GM21723 (cell line): ENCODE measurements around the gene NKG7.

Experiments used
- ATAC-seq: cut with Tn5 transposase; IDR thresholded peaks from one replicate; pipeline ENCODE4 v1.9.1; 2021; ENCODE audit warnings: mild to moderate bottlenecking, moderate library complexity; ENCODE audit not compliant: unreplicated experiment

NKG7 gene

DNA sequence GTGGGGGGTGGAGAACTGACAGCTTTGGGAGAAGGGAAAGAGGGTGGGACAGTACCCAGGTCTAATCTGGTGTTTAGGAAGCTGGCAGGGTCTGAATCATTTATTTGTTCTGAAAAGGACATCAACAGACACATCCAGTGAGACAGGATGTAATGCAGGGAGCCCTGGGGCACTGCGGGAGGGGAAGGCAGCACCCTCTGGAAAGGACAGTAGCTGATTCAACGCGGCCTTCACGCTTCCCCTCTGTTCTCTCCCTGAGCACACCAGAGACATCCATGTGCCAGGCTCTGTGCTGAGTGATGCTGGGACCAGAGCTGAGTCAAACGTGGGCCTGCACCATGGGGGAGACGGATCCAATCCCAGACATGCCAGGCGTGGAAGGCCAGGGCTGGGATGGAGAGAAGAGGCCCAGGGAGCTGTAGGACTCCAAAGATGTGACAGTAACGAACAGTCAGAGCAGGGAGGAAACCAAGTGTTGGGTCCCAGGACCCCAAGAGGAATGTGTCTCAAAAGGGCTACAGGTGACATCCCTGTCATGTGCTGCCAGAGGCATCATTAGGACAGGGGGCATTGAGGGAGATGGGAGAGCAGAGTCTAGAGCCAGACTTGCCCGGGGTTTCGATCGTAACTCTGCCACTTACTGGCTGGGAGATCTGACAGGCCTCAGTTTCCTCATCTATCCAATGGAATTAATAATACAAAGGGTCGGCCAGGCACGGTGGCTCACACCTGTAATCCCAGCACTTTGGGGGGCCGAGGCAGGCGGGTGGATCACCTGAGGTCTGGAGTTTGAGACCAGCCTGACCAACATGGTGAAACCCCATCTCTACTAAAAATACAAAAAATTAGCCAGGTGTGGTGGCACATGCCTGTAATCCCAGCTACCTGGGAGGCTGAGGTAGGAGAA, 8.0 kb downstream of the NKG7 start:
- no peak for ATAC-seq

DNA sequence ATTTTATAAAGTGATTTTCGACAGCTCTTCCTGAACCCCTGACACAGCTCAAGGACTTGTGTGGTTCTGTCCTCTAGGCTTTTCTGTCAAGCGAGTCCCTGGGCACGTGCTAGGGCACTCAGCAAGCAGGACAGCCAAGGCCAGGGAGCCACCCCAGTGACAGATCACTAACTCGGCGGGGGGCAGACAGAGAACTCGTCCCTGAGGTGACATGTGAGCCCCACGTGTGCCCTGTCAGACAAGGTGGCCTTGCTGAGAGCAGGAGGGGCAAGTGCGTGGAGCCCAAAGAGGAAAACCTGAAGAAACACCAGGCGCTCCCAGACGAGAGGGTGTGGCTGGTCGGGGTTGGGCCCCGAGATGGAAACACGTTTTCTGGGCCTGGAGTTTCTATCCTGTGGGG, 11.2 kb downstream of the NKG7 start:
- ATAC-seq, result no peak

DNA sequence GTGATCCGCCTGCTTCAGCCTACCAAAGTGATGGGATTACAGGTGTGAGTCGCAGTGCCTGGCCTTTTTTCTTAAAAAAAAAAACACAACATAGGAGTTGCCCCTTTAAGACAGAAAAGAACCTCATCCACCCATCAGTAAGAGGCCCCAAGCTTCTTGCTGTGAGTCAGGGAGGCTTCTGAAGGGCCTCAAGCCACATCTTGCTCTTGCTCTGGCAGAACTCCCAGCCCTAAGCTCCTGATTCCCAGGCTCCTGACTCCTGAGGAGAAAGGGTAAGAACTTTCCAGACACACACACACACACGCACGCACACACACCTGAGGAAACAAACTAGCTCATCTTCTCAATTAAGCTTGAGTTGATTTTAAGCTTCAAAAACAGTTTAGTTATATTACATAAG, 13.2 kb downstream of the NKG7 start:
- ATAC-seq, result no peak

DNA sequence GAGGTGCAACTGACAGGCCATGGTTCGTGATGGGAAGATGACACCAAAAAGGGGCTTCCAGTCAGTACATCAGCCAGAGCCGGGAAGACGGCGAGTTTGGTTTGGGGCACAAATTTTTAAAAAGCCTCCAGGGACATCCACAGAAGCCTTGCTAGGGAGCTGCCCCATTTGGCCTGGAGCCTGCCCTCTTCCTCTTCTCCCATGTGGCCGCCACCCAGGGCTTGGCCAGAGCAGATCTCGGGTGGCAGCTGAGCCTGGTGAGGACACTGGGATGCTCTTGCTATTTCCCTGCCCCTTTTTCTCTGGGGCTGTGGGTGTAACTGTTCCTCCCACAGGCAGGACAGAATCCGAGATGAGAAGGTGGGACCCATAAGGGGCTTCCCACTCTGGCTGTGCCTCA, 14.5 kb downstream of the NKG7 start:
- ATAC-seq, result no peak

DNA sequence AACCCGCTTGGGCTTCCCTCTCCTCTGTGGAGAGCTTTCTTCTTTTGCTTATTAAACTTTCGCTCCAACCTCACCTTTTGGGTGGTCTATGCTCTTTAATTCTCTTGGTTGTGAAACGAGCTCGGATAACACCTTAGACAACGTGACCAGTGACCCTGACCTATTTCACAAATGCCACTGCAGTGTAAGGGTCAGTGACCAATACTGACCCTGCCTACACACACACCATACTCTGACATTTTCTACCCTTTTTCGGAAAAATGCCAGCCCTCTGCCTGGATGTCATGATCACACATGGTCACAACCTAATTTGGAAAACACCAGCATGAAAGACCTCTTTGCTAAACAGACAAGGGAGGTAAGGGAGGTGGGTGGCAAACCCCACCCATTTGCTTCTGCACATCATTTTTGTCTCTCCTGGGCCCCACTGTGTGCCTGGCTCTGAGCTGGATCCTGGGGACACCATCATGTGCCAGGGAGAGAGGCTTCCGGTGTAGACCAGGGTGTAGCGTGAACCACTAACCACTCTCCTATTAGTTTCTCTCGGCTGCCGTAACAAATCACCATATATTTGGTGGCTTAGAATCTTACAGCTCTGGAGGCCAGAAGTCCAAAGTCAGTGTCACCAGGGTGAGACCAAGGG, 16.2 kb downstream of the NKG7 start:
- no peak for ATAC-seq

DNA sequence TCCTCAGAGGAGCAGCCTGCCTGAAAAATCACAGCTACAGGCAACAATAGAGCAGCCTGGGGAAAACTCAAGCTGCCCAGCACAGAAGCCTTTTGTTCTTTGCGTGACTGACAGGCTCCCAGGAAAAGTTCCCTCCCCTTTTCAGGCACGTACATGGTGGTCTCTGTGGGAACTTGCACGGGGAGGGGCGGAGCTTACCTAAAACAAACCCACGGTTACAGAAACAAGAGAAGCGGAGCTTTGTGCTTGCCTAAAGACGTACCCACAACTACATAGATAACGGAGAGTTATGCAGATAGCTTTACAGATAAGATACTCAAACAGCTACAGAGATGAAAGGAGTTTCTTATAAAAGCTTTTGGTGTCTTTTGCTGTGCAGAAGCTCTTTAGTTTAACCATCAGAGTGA, 17.7 kb downstream of the NKG7 start:
- ATAC-seq, result no peak

DNA sequence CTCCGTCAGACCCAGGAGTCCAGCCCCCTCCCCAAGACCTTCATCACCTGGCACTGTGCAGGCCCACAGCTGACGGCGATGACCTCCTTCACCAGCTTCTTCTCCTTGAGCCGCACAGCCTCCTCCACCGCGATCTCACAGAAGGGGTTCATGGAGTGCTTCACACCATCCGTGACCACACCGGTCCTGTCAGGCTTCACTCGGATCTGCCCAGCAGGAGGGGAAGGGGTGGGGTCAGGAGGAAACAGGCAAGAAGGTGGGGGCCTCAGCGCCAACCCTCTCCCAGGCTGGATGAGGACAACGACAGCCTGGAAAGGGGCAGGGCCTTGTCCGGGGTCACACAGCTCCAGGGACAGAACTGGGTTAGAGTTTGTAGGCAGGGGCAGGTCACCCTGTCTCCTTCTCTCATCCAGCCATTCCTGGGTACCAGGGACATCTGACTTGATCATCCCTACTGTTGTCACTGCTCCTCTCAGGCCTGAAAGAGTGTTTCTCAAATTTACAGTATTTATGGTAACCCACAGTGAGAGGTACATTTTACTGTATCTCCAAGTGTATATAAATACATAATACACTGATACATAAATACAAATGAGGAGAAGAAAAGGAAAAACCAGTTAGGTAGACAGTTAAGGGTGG, 18.2 kb downstream of the NKG7 start:
- ATAC-seq, result no peak

DNA sequence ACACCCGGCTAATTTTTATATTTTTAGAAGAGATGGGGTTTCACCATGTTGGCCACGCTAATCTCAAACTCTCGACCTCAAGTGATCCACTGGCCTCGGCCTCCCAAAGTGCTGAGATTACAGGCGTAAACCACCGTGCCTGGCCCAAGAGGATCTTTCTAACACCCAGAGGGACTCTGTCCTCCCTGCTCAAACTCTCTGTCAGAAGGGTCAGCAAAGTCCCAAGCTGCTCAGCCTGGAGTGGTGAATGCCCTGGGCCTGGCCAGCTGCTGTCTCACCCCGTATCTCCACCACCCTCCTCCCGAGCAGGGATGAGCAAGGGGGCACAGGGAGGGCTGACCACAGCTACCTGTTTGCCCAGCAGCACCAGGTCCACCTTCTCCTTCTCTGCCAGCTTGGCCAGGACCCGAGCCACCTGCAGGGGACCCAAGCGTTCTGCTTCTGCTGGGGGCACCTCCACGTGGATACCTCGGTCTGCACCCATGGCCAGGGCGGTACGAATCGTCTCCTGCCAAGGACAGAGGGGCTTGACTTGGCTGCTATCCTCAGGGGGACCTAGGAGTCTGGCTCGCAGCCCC, 19.6 kb downstream of the NKG7 start:
- no peak for ATAC-seq

DNA sequence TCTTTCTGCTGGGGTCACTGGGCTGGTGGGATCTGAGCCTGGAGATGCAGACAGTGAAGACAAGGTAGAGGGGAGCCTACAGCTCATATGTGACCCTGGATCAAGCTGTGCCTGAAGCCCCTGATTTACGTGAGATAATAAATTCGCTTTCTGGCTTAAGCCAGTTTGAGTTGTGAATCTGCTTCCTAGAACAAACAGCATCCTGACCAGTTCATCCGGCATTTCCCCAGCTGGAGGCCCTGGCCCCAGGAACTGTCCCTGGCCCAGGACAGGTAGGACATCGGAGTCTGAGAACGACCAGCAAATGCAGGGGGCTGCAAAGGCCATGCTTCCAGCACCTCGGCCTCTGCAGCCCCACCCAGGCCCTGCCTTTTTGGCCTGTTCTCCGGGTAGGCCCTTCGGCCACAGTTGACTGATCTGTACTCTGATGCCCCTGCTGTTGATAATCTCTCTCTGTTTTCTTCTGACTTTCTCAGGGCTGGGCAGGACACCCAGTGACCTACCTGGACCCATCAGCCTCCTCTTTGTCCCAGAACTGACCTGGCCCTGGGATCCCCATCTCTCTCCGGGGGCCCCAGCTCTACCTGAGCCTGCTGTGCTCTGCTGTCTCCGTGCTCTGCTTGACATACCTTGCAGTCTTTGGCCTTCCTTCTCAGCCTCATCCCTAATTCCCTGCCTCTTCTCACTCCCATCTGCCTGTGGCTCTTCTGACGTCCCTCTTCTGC, 21.0 kb downstream of the NKG7 start:
- no peak for ATAC-seq

DNA sequence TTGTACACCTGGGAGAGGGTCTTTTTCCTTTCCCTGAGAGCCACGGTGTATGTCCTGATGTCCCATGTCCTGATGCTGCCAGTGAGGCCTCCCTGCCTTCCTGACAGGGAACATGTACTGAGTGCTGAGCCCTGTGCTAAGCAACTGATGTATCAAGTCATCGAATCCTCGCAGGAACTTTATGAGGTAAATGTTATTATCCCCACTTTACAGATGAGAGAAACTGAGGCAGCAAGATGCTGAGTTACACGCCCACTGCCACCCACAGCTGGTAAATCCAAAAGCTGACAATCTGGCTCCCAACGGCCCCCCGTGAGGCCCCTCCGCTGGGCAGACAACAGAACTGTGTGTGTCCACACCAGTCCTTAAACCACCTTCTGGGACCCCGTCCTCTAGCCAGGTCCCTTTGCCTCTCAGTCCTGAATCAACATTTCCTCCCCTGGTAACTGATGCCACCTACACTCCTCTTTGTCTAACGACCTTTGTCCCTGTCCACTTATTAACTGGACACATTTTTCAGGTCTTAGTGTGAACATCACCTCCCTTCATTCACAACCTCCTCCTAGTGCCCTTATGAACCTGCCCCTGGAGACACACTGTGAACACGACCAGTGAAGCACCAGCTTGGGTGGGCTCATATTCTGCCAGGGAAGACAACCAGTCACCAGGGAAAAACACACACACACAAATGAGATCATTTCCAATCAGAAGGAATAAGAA, 25.1 kb downstream of the NKG7 start:
- no peak for ATAC-seq

DNA sequence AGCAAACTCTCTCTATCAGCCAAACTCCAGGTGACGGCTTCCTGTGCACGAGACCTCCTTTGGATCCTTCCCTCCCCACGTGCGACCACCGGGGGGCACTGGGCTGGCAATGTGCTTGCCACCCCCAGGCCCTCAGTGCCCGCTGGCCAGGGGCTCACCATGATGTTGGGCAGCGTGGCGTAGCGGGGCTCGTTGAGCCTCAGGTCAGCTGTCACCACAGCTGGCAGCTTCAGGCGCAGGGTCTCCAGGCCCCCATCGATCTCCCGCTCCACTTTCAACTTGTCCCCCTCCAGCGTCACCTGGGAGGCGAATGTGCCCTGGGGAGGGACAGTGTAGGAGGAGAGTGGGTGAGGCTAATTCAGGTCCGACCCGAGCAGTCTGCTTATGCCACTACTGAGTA, 25.7 kb downstream of the NKG7 start:
- no peak for ATAC-seq

DNA sequence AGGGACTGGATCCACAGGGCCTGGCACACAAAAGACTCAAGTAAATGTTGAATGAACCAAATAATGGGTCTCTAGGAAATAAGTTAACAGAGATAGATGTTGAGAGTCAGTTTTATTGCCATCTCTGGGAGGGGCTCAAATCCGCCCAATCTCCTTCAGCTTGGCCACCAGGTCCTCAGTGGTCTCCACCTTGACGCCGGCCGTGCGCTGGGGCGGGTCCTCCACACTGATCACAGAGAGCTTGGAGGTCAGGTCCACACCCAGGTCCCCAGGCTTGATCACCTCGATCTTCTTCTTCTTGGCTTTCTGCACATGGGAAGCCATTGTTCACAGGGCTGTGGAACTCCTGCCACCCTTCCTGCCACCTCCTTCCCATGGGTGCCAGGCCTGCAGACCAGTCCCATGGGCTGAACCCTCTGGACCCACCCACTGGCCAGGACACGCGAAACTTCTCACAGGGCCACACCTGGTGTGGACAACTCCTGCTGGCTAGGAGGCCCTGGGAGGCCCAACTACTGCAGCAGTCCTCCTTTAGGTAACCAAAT, 27.3 kb downstream of the NKG7 start:
- ATAC-seq, result no peak

DNA sequence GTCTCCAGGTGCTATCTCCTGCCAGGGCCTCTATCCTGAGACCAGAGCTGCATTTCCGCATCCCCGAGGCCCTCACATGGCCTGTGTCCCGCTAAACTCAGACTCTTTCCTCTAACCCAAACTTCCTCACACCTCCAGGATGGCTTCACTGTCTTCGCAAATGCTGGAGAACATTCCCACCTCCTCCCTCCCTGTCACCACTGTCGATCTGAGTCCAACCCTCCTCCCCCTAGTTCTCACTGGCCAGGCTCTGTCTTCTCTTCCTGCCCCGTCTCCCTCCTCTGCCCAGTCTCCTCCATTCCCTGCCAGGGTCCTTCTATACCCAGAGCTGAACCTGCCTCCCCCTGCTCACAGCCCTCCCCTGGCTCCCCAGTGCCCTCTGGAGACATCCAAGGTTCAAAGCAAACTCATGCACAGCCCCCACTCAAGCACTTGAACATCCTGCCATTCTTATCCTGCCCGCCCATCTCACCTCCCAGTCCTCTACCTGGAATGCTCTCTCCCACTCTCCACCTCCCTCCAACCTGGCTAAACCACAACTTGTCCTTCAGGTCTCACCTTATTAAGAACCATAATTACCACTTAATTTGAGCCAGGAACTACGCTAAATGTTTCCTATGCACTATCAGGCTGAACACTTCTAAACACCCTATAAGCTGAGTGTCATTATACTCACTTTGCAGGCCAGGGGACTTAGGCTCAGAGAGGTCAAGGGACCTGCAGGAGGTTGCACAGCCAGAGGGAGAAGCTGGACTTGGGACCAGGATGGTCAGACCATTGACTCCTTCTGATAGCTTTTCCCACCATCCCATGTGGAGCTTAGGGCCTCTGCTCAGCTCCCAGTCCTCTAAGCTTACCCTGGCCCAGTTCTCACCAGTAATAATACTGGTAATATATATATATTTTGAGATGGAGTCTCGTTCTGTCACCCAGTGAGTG, 29.6 kb downstream of the NKG7 start:
- ATAC-seq, result no peak

DNA sequence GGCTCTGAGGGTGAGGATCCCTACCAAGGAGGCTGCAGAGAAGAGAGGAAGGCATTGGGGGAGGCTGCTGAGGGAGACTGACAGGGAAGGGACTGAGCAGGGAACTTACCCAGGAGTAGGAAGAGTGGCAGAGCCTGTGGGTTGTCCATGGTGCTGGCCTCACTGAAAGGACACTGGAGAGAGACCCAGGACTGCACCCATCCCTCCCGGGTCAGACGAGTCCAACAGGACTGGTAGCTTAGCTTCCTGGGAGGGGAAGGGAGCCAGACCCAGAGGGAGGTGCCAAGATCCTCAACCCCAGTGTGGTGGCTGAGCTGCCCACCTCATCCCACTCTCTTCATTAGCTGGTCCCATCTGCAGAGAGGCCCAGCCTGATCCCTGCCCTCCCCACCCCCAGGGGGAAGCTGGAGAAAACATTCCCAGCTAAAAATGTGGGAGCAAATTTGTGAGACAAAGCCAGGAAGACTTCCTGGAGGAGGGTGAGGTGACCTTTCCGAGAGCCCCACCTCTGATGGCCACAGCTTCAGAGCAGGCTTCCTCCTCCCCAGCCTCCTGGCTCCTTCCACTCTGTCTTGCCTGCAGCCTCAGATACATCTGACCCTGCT, 30.4 kb downstream of the NKG7 start, which contains the start of gene VSIG10L:
Gene VSIG10L (minus strand): TSS at position 164 of the 605 bp plus-strand sequence. CDS start 15 bp downstream, at position 149.
- ATAC-seq, result no peak

DNA sequence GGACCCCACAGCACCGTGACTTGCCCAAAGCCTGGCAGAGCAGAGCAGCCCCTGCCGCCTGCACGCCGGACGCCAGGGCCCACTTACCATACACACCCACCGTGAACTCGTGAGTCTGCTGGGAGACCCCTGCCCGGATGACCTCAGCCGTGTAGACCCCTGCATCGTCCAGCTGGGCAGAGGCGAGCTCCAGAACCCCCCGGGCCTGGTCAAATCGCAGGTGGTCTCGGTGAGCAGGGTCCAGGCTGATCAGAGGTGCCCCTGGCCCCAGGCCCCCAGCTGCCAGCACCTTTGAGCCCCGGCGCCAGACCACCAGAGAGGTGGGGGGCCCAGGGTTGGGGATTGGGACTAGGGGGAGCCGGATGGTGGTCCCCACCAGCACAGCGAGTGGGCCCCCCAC, 31.4 kb downstream of the NKG7 start:
- ATAC-seq, result no peak

DNA sequence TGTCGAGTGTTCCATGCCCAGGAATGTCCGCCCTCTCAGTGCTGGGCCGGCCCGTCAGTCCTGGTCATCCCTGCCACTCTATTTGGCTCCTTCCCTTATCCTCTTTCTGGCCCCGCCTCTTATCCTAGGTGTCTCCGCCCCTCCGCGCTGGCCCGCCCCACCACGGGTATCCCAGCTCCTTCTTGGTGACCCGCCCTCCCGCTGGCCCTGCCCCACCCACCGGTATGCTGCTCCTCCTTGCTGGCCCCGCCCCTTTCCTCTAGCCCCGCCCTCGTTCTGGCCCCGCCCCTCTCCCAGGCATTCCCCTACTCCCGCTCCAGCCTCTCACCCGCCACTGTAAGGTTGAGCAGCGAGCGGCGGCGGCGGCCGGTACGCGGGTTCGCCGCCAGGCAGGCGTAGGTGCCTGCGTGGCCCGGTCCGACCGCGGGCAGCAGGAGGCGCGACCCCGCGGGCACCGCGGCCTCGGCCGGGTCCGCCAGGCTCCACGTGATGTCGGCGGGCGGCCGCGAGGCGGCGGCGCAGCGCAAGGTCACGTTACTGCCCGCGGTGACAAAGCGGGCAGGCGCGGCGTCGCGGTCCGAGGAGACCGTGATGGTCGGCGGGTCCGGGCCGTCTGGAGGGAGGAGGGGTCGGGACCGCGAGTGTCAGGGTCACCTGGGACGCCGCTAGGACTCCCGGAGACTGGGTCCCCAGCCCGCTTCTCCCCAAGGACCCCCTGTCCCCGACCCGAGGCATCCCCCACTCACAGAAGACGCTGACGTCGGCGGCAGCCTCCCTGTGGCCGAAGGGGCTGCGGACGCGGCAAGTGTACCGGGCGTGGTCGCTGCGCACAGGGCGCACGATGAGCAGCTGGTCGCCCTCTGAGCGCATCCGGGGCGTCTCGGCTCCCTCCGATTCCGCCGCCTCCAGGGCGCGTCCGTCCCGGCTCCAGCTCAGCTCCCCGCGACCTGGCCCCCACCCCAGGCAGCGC, 32.5 kb downstream of the NKG7 start:
- ATAC-seq, result peak; percentile 60

DNA sequence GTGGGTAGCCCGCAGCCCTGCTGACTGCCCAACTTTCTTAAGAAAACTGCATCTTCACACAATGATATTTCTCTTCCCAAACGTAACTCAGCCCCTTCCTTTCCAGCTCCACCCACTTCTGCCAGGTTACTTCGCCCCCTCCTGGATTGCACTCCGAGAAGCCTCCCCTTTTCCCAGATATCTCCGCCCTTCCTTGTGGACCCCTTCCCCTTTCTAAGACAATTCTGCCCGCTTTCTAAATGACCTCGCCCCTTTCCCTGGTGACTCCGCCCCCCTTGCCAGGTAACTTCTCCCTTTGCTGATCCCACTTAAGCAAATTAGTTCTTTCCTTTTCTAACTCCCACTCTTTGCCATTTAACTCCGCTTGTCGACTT, 33.2 kb downstream of the NKG7 start:
- peak; percentile 20 for ATAC-seq
